Measurements from ENCODE around the gene KNSTRN. TPM values are rescaled to one million over a fixed set of nuclear protein-coding genes. Genes with fewer than 3 reads are reported as not detected.

Gene KNSTRN
- total RNA-seq, 1 donor from 2014 or later = 15.7 TPM

Other genes starting within 250 kb of the KNSTRN start
- 8.4 TPM for gene BUB1B, start 221.7 kb upstream of the KNSTRN start, total RNA-seq
- 1.0 TPM for gene PAK6, start 143.7 kb upstream of the KNSTRN start, total RNA-seq
- not detected for gene ANKRD63, start 99.7 kb upstream of the KNSTRN start, total RNA-seq
- 3.7 TPM for gene PLCB2, start 74.8 kb upstream of the KNSTRN start, total RNA-seq
- 11.5 TPM for gene INAFM2, start 59.0 kb upstream of the KNSTRN start, total RNA-seq
- gene CCDC9B, start 41.8 kb upstream of the KNSTRN start, total RNA-seq = 2.1 TPM
- gene PHGR1, start 31.7 kb upstream of the KNSTRN start, total RNA-seq = not detected
- gene DISP2, start 24.5 kb upstream of the KNSTRN start, total RNA-seq = under 0.01 TPM
- gene IVD, start 23.1 kb downstream of the KNSTRN start, total RNA-seq = 33.4 TPM
- gene BAHD1, start 58.2 kb downstream of the KNSTRN start, total RNA-seq = 9.4 TPM
- gene CHST14, start 88.3 kb downstream of the KNSTRN start, total RNA-seq = 6.8 TPM
- 11.0 TPM for gene CCDC32, start 182.3 kb downstream of the KNSTRN start, total RNA-seq
- gene RPUSD2, start 186.6 kb downstream of the KNSTRN start, total RNA-seq = 10.4 TPM
- 6.3 TPM for gene KNL1, start 211.5 kb downstream of the KNSTRN start, total RNA-seq

Data from skeletal muscle tissue (tissue), 1 donor.